ENCODE measurements around the gene PTTG1IP. TPM values are rescaled to one million over a fixed set of nuclear protein-coding genes. Genes with fewer than 3 reads are reported as not detected.

The PTTG1IP gene
- total RNA-seq, 1 donor from 2014 or later: 209 TPM

DNA sequence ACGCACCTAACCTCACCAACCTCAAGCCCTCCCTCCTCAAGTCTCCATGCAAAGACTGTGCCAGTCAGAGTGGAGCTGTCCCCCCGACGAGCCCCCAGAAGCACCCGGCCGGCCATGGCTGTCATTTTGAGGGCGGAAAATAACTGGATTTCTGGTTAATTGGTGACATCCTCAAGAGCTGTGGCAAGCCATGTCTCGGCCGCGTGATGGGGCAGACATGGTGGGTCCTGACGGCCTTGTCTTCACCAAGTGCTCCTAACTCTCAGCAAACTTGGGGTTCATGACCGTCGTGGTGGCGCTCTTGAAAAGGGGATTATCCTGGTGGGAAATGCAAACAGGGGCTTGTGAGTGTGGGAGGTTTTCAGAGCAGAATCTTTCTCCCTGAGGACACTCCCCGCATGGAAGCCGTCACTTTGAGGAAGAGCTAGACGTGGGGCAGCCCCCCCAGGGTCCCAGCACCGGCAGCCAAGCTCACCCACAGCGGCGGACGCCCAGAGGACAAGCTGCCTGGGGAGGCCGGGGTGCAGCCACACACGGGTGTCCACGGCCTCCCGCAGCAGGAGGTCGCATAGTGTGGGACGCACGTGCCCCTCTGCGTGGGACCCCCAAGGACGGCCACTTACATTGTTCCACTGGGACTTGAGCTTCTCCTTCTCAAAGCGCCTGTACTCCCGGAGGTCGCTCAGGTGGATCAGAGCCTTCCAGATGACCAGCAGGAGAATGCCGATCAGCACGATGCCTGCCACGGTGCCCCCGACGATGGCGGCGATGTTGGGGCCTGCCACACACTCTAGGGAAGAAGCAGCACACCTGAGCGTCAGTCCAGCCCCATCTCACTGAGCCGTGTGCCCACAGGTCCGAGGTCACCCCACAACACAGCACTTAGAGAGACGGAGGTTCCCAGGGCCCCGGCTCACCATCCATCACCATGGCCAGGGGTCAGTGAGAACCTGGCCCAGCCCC, 12.9 kb upstream of the PTTG1IP start:
- Histone ChIP-seq H3K4me3 (no peak overlapping the region), H3K36me3 (peaks cover 18% of the 10 kb centered on the region), H3K9me3 (no peaks in the 10 kb centered on the region), H3K27ac (no peak overlapping the region), H3K4me1 (peaks cover 13% of the 10 kb centered on the region), H3K27me3 (ENCODE audit: low read depth) (peaks cover 6% of the 10 kb centered on the region)
- DNase-seq: peak; percentile 33
- ATAC-seq: no peak
- TF ChIP-seq, protein P1, sequence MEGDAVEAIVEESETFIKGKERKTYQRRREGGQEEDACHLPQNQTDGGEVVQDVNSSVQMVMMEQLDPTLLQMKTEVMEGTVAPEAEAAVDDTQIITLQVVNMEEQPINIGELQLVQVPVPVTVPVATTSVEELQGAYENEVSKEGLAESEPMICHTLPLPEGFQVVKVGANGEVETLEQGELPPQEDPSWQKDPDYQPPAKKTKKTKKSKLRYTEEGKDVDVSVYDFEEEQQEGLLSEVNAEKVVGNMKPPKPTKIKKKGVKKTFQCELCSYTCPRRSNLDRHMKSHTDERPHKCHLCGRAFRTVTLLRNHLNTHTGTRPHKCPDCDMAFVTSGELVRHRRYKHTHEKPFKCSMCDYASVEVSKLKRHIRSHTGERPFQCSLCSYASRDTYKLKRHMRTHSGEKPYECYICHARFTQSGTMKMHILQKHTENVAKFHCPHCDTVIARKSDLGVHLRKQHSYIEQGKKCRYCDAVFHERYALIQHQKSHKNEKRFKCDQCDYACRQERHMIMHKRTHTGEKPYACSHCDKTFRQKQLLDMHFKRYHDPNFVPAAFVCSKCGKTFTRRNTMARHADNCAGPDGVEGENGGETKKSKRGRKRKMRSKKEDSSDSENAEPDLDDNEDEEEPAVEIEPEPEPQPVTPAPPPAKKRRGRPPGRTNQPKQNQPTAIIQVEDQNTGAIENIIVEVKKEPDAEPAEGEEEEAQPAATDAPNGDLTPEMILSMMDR (IDR thresholded peaks at IDR 0.05): no peak
- intact Hi-C loops (cut with DNase I): no loop called here

DNA sequence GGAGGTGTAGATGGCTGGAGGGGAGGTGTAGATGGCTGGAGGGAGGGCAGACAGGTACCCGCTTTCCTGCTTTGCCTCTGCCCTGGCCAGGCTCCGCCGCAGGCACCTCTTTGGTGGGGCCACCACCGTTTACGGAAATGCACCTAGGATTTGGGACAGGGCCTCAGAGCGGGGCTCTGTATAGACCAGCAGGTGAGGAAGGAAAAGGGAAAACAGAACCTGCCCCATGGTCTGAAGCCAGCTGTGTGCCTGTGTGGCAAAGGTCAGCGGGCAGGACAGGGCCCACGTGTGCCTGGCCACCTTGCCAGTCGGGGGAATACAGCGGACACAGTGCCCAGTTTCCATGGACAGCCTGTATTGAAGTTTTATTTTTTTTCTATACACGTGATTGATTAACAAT, 12.1 kb upstream of the PTTG1IP start:
- Histone ChIP-seq H3K4me3 (no peak overlapping the region), H3K4me1 (peaks cover 21% of the 10 kb centered on the region), H3K36me3 (peaks cover 11% of the 10 kb centered on the region), H3K27ac (no peak overlapping the region), H3K9me3 (no peaks in the 10 kb centered on the region), H3K27me3 (ENCODE audit: low read depth) (no peaks in the 10 kb centered on the region)
- DNase-seq: no peak
- intact Hi-C loops (cut with DNase I): no loop called here
- TF ChIP-seq, protein P1 (IDR thresholded peaks at IDR 0.05): no peak
- no peak for ATAC-seq

DNA sequence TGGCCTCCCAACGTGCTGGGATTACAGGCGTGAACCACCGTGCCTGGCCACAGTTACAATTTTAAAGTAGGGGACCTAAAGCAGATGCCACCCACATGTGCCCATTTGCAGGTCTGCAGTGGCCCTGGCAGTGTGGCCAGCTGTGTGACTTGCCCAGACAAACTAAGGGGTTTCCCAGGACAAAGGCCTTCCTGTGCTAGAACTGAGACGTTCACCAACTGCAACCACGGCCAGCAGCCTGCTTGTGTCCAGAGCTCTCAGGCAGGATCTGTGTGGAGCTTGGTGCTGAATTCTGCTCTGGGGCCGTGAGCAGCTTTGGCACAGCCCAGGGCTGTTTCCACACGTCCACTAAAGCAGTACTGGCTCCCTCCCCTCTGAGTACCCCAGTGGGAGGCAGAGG, 10.6 kb upstream of the PTTG1IP start:
- no peak for DNase-seq
- intact Hi-C loops (cut with DNase I): no loop called here
- Histone ChIP-seq H3K27me3 (ENCODE audit: low read depth) (no peaks in the 10 kb centered on the region), H3K4me1 (peaks cover 36% of the 10 kb centered on the region), H3K36me3 (peaks cover 10% of the 10 kb centered on the region), H3K9me3 (no peaks in the 10 kb centered on the region), H3K4me3 (no peak overlapping the region), H3K27ac (no peak overlapping the region)
- no peak for ATAC-seq
- TF ChIP-seq, protein P1 (IDR thresholded peaks at IDR 0.05): no peak

DNA sequence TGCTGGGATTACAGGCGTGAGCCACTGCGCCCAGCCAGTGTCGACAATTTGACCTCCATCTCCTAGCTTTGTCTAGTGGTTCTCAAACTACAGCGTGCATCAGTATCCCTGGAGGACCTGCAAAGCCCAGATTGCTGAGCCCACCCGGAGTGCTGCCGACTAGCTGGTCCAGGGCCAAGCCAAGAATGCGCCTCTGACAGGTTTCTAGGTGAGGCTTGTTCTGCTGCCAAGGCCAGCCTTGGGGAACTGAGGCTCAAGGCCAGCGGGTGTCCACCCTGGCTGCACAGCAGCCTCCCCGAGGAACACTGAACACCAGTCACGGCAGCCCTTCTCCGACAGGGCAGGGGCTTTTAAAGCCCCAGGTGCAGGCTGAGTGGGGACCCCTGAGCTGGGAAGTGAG, 9.8 kb upstream of the PTTG1IP start:
- ATAC-seq (no peak), DNase-seq (no peak)
- H3K36me3 ChIP-seq: peaks cover 10% of the 10 kb centered on the region
- intact Hi-C loops (cut with DNase I): no loop called here
- no peaks in the 10 kb centered on the region for H3K9me3 ChIP-seq
- no peak overlapping the region for H3K27ac ChIP-seq
- TF ChIP-seq, protein P1 (IDR thresholded peaks at IDR 0.05): no peak
- no peak overlapping the region for H3K4me3 ChIP-seq
- no peaks in the 10 kb centered on the region for H3K27me3 ChIP-seq (ENCODE audit: low read depth)
- H3K4me1 ChIP-seq: peaks cover 43% of the 10 kb centered on the region

DNA sequence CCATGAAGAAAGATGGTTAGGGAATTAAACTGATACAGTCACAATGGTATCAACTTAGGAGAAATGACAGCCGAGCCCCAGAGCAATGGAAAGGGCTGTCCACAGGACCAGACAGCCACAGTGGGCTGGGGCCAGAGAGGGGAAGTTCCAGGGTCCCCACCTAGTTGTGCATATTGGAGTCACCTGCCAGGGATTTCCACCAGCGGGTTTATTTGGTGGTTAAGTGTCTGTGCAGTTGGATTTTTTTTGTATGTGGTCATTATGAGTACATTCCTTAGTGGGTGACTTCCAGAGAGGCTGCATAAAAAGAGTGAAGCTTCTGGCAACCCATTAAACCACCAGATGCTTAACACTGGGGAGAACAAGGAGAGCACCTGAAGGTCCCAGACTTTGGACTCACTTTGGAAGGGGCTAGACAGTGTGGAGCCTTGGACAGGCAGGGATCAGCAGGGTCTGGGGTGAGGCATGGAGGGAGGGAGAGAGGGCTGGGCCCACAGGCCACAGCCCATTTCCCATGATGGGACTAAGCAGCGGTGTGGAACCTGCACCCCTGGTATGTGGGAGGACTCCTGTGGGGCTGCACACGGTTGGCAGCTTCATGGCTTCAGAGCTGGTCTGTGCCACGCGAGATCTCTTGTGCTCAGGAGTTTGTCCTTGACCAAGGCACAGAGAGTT, 7.8 kb upstream of the PTTG1IP start:
- Histone ChIP-seq H3K9me3 (no peaks in the 10 kb centered on the region), H3K4me1 (peaks cover 57% of the 10 kb centered on the region), H3K36me3 (peaks cover under 1% of the 10 kb centered on the region), H3K27ac (peak overlapping the region; percentile 74), H3K27me3 (ENCODE audit: low read depth) (no peaks in the 10 kb centered on the region), H3K4me3 (no peak overlapping the region)
- TF ChIP-seq, protein P1 (IDR thresholded peaks at IDR 0.05): no peak
- intact Hi-C loops (cut with DNase I): no loop called here
- peak; percentile 27 to 28 for ATAC-seq
- no peak for DNase-seq

Data from lower lobe of right lung (tissue), 2 donors.